T-helper 22 cell (primary cell): Measurements from ENCODE around the gene PPP1CC.
"Not testable (repeated sequence)": the region's sequence is repeated elsewhere in the genome, so short reads cannot be mapped to it uniquely, and the experiment has no call there.

Source experiments
- DNase-seq: peaks from one replicate; pipeline ENCODE4 v3.0.0-alpha.2; 2020; ENCODE audit warnings: low read depth

The PPP1CC gene

GRCh38 chr12:110754101-110754793 lies 11.6 kb upstream of the PPP1CC start:
- no peak for DNase-seq

- DNase-seq: no peak
Measured at GRCh38 chr12:110750784-110751461, 8.2 kb upstream of the PPP1CC start.

- DNase-seq: no peak
Measured at GRCh38 chr12:110746550-110746949, 3.9 kb upstream of the PPP1CC start.

- DNase-seq: no peak
Measured at GRCh38 chr12:110745542-110746284, 3.0 kb upstream of the PPP1CC start.

- no peak for DNase-seq
Measured at GRCh38 chr12:110744601-110745264, 2.0 kb upstream of the PPP1CC start.

- DNase-seq: no peak
Measured at GRCh38 chr12:110744151-110744571, 1.5 kb upstream of the PPP1CC start.

- no peak for DNase-seq
Measured at GRCh38 chr12:110743571-110744093, 941 bp upstream of the PPP1CC start.

GRCh38 chr12:110742096-110742717 lies 484 bp downstream of the PPP1CC start:
- DNase-seq: no peak

GRCh38 chr12:110741341-110742095 lies 1.2 kb downstream of the PPP1CC start:
- no peak for DNase-seq

GRCh38 chr12:110739894-110740293 lies 2.8 kb downstream of the PPP1CC start:
- no peak for DNase-seq

GRCh38 chr12:110739488-110739887 lies 3.2 kb downstream of the PPP1CC start:
- DNase-seq: no peak

- DNase-seq: no peak
Measured at GRCh38 chr12:110737532-110737931, 5.2 kb downstream of the PPP1CC start.

GRCh38 chr12:110737016-110737415 lies 5.7 kb downstream of the PPP1CC start:
- not testable (repeated sequence) for DNase-seq

- DNase-seq: no peak
Measured at GRCh38 chr12:110733900-110734299, 8.8 kb downstream of the PPP1CC start.

GRCh38 chr12:110733089-110733715 lies 9.5 kb downstream of the PPP1CC start:
- no peak for DNase-seq

- no peak for DNase-seq
Measured at GRCh38 chr12:110732572-110732971, 10.1 kb downstream of the PPP1CC start.

GRCh38 chr12:110731479-110731878 lies 11.2 kb downstream of the PPP1CC start:
- no peak for DNase-seq

- DNase-seq: no peak
Measured at GRCh38 chr12:110728628-110729027, 14.1 kb downstream of the PPP1CC start.

- DNase-seq: no peak
Measured at GRCh38 chr12:110726708-110727369, 15.9 kb downstream of the PPP1CC start.

- no peak for DNase-seq
Measured at GRCh38 chr12:110726028-110726427, 16.7 kb downstream of the PPP1CC start.
